Activated CD4-positive, alpha-beta T cell treated with anti-CD3 and anti-CD28 coated beads, Interleukin-2, amount 50 U/mL, for 48 hours (primary cell): ENCODE measurements around the gene PFKFB2.

Experiments
- DNase-seq, 2 experiments: peaks; one replicate each; pipeline ENCODE4 v3.0.0-alpha.2; 2020

PFKFB2 gene

DNA sequence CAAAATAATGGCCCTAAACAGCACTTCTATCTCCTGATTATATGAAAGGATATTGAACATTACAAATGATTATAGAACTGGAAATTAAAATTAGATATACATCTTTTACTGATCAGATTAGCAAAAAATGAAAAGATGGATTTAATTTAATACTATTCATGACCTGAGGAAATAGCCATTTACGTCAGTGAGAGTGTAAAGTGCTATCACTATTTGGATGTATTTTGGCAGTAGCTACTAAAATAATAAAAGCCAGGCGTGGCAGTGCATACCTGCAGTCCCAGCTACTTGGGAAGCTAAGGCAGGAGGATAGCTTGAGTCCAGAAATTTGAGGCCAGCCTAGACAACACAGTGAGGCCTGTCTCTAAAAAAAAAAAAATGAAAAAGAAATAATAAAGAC lies 40.9 kb downstream of the PFKFB2 start:
- no peak for DNase-seq

DNA sequence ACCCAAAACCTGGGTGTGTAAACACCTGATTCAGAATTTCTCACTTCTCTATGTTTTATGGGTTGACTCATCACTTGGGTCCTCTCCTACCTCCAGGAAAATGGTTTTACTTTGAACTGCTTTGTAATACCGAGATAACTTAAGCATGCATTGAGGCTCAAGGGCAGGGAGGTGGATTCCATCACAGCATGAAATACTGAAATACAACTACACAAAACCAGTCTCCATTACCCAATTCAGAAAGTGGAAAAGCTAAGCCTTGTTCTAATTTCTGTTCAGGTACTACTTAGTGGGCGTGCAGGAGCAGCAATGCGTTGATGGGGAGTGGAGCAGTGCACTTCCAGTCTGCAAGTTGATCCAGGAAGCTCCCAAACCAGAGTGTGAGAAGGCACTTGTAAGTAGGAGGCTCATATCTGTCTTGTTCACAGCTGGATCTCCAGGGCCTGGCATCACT lies 44.8 kb downstream of the PFKFB2 start:
- peak; percentile 29 to 51 for DNase-seq

DNA sequence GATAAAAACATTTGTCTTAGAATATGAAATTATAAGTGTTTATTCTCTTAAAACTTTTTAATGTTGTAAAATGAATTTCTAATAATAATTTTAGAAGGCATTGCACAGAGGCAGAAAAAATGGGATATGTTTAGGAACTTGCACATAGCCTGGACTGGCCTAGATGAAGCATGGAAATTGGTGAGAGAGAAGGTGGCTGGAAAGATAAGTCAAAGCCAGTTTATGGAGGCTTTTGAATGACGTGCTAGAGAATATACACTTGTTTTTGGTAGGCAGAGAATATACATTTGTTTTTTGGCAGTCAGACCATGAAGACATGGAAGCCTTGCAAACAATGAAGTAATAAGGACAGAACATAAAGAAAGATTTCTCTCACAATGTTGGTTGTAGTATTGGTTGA lies 48.6 kb downstream of the PFKFB2 start:
- no peak for DNase-seq

DNA sequence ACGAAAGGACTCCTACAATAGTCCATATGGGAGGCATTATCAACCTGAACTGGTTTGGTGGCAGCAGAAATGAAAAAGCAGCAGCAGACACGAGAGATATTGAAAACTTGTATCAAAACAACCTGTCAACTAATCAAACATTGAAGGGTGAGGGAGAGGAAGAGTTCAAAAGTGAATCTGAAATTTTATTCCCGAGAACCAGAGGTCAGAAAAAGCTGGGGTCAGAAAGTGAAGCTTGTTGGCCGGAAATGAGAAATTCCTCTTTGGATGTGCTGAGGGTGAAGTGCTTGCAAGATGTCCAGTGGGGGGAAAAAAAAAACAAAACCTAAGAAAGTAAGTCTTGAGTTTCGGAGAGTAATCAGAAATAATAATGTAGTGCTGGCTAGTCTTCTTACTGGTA lies 49.1 kb downstream of the PFKFB2 start:
- no peak for DNase-seq

DNA sequence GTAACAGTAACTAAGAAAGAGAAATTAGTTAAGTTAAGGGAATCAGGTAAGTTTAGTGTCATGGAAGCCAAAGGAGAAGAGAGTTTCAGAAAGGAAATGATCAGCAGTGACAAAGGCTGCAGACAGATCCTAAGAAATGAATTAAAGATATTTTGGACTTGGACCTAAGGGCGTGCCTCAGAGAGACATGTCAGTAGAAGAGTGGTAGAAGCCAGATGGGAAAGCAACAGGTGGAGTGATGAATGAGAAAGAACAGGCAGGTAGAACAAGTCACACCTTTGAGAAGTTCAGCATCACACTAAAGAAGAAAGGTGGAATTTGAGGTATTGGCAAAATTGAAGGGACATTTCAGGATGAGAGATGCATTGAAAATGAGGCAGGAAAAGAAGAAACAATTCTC lies 49.6 kb downstream of the PFKFB2 start:
- no peak for DNase-seq

DNA sequence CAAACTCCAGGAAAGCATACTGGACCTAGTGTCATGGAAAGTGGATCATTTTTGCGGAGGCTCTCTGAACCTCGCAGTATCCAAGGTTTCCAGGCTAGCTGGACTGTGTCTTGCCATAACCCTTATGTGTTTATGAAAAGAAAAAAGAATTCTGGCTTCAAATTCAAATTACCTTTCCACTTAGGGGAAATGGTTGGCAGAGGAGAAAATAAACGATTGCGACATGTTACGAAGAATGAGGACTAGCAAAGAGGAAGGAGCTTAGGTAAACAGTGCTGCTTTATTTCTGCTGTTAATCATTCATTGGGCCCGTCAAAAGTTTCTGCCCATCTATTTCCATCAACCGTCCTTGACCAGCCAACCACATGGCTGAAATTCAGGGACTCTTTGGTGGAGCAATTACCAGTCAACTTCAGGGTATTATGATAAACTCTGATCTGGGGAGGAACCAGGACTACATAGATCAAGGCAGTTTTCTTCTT lies 50.9 kb downstream of the PFKFB2 start, which contains the start of gene C4BPA:
TSS of gene C4BPA (plus strand) at position 342 of the 482 bp plus-strand sequence. CDS start 8,793 bp downstream, outside the sequence.
- no peak for DNase-seq

DNA sequence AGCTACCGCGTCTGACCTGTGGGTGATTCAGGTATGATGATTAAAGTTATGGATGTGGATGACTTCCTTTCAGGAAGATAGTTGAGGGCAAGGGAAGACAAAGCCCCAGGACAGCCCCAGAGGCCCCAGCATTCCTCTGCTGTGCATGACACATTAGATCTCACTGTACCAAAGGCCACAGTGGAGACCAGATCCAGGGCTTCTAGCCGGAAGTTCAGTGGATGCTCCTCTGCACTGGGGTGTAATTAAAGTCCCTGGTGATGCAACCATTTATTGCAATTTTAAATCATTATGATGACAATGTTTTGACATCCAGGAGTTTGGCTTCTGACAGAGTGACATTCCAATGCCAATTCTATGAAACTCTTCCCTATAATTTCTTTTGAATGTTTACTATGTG lies 55.9 kb downstream of the PFKFB2 start:
- no peak for DNase-seq

DNA sequence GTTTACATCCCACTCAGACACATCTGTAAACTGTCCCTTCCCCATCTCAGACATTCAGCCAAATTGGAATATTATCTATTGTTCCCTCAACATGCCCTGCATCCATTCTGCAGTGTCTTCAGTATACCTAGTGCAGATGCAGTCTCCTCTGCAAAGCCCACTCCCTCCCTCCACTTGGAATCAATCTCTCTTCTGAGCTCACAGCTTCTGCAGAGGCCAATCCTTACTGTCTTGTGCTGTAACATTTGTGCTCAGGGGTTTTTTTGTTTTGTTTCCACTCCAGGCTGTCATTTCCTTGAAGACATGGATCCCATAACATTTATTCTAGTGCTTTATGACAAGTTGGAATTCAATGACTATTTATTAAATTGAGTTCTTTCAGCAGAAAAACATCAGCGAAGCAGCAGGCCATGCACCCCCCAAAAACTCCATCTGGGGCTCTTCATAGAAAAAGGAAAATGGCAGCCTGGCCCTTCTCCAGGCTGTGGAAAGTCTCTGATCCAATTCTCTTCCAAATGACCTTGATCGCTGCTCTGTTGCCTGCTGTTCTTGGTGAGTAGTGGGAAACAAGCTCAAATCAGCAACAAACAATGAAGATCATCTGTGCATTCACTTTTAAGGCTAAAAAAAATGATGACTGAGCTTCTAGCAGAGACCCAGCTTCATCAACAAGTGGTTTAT lies 59.7 kb downstream of the PFKFB2 start:
- DNase-seq: no peak

DNA sequence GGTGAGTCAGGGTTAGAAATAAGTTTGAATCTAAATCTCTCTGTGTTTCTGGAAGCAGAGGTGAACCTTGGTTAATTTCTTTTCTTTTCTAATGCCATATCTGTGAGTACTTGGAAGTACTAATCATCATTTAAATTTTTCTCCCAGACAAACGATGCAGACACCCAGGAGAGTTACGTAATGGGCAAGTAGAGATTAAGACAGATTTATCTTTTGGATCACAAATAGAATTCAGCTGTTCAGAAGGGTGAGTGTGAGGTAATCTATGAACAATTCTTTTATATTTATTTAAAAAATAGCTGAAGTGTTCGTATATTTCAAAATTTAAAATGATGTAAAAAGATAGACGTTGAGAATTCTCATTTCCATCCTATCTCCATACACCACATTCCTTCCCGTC lies 62.2 kb downstream of the PFKFB2 start:
- DNase-seq: no peak

DNA sequence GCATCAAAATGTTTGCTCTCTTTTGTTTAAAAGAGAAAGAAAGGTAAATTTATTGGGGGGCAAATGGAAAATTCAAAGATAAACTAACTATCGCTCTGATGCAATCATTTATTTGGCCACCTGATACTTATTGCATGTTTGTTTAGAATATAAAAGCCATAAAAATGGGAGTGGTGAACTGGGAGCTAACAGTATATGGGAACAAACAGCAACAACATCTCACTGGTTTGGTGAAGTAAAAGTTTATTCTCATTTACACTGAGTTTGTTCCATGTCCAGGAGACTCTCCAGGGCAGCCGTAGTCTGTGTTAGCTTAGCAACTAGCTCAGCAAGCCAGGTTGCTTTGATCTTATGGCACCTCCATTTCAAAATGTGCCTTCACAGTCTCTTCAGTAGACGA lies 71.3 kb downstream of the PFKFB2 start:
- no peak for DNase-seq

DNA sequence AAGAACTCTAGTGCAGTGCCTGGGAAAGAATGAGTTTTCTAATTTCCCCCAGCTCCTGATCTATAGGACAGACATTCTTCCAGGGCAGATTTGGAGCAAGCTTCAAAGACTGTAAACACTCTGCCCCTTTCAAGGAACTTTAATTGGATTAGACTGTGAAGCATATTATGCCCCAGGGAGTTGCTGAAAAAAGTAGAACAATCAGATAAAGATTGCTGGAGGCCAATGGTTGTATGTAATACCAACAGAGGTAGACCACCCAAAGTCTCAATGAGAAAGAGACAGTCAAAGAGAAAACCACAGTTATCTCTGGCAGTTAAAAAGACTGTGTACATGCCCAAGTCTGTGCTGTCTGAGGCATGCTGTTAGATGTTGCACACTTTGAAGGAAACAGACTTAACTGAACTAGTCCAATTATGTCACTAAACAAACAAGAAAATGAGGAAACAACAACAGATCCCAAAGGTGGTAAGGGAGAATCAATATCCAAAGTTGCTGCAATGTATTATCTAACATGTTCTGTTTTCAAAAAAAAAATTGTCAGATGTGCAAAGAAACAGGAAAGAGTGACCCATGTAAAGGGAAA lies 75.4 kb downstream of the PFKFB2 start:
- no peak for DNase-seq

DNA sequence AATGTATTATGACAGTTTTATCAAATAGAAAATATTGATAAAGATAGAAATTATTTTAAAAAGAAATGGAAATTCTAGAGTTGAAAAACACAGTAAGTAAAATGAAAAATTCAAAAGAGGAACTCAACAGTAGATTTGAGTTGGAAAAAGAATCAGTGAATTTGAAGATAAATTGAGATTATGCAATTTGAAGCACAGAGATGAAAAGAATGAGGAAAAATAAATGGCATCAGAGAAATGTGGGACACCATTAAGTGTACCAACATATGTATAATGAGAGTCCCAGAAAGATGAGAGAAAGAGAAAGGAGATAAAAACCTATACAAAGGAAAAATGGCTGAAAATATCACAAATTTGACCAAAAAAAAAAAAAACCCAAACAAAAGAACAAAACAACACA lies 76.0 kb downstream of the PFKFB2 start:
- no peak for DNase-seq
